Measurements from ENCODE around the gene GNG4.
"Not testable (repeated sequence)": the region's sequence is repeated elsewhere in the genome, so short reads cannot be mapped to it uniquely, and the experiment has no call there.

GNG4 gene

DNA sequence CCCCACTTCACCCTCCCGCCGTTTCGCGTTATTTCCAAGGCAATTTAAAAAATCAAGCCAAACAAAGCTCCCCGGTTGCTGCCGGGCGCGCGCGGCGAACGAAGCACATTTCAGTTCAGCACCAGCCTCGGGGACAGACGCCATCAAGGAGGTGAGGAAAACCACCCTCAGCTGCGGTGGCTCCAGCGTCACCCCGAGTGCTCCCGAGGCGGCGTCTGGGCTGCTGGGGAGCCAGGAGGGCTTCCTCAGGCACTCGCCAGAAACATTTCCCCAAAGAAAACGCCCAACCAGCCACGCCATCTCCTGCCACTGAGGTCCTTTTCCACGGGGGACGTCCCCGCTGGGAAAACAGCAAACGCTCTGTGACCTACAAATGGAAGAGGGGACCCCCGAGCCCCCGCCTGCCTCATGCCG is 623 bp downstream of the GNG4 start:
- DNase-seq (ENCODE audit: low read depth) = no peak

DNA sequence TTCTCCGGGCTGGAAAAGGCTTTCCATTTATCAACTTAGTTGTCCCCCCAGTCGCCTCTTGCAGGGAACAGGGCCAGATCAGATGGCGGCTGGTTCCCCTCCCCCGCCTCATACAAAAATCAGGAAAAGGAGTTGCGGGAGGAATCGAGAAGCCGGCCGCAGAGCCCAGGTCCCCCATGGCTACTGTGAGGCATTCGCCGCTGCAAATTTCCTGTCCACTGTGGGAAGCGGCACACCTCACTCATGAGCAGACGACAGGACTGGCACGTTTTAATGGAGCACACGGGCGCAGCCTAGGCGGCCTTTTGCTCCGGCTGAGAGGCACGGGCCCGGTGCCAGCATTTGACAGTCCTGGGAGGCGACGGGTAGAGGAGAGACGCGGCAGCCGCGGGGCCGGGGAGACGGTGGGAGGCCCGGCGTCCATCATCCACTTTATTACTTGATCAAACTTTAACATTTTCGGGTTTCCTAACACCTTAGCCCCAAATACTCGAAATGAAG is 1.1 kb downstream of the GNG4 start:
- DNase-seq (ENCODE audit: low read depth) = no peak

DNA sequence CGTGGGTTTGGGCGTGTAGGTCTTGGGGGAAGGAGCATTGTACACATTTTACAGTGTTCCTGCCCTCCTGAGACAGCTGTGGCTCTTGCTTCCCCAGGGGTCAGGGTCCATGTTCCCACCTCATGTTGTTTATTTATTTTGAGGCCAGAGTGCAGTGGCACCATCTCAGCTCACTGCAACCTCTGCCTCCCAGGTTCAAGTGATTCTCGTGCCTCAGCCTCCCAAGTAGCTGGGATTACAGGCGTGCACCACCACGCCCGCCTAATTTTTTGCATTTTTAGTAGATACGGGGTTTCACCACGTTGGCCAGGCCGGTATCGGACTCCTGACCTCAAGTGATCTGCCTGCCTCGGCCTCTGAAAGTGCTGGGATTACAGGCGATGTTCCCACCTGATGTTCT is 2.0 kb downstream of the GNG4 start:
- not testable (repeated sequence) for DNase-seq (ENCODE audit: low read depth)

DNA sequence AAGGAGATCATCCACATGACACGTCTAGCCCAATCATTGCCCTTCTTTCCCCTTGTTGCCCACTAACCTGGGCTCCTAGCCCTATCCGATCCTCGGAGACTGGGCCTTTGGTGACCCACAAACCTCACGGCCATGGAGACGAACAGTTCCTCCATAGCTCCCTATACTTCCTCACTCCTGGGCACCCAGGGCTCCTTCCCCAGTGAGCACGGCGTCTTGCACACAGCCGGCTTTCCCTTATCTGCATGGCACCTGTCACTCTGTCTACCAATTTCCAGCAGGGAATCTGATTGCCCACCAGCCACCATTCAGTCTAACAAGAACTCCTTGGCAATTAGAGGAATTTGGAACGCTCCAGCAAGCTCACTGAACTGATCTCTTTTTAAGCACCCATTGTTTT is 3.1 kb downstream of the GNG4 start:
- DNase-seq (ENCODE audit: low read depth) = no peak

DNA sequence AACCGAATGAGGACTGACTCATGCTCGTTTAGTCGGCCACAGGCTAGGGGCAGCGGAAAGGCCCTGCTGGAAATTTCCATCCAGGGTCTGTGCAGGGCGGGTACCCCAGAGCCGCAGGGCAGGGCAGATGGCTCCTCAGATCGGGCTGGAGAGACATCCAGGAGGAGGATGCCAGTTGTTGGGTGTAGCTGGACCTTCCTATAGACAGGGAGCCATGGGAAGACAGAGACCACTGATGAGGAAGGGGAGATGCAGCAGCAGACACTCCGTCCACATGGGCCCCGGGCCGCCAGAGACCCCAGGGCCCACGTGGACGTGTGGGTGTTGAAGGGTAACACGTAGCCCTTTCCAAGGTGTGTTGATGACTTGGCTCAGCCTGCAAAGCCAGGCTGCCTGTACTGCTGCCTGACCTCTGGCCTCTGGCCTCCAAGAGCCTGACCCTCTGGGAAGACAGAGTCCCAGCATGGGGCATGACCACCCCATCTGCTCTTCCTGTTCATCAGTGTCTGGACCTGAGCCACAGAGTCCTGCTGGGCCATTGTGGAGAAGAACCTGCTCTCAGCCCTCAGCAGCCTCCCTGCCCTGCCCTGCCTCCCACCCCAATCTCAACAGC is 4.8 kb downstream of the GNG4 start:
- no peak for DNase-seq (ENCODE audit: low read depth)

DNA sequence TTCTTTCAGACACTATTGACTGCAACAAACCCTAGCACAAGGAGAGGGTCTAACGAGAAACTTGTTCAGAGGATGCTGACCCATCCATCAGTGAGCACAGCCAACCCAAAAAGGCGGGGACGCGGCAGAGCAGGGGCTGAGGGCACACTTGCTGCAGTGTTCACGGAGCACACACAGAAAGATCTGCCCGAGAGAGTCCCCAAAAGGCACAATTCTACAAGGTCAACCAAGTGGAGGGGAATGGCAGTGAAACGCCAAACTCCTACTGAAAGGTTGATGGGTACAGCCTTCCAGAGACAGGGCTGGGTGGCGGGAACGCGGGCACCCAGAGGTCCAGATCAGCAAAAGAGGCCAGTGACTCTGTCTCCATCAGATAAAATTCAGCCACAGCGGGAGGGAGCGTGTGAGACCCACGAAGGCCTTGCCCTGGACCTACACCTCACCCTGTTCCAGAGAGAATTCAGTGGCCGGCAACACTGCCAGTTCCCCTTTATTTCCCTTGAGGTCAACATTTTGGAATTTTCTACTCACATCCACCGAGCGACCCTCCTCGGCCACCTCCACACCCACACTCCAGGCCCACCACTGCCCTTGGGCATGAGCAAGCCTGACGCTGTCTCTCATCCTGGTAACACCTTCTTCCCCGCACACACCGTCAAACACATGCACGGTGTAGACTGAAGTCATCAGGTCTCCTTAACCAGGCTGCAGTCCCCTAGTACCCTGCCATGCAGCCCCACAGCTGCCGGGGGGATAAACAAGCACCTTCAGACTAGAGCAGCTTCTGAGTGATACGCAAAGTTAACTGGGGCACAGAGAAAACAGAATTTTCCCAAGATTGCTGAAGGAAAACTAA is 5.5 kb downstream of the GNG4 start:
- no peak for DNase-seq (ENCODE audit: low read depth)

DNA sequence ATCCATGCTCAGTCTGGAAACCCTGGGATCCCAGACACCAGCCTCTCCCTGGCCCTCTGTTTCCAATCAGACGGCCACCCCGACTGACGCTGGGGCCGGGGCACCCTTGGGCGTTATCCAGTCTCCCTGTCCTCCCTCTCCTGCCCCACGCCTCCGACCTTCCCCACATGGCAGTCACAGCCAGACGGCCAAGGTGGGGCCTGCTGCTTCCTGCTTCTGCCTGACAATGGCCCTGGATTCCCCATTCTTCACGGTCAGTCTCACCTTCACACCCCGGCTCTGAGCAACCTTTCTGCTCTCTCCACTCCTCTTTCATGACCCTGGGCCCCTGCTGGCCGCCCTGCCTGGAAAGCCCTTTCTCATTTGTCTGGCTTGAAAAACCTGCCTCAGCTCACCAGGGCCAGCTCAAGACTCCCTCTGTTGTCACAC is 6.6 kb downstream of the GNG4 start:
- DNase-seq (ENCODE audit: low read depth) = no peak

DNA sequence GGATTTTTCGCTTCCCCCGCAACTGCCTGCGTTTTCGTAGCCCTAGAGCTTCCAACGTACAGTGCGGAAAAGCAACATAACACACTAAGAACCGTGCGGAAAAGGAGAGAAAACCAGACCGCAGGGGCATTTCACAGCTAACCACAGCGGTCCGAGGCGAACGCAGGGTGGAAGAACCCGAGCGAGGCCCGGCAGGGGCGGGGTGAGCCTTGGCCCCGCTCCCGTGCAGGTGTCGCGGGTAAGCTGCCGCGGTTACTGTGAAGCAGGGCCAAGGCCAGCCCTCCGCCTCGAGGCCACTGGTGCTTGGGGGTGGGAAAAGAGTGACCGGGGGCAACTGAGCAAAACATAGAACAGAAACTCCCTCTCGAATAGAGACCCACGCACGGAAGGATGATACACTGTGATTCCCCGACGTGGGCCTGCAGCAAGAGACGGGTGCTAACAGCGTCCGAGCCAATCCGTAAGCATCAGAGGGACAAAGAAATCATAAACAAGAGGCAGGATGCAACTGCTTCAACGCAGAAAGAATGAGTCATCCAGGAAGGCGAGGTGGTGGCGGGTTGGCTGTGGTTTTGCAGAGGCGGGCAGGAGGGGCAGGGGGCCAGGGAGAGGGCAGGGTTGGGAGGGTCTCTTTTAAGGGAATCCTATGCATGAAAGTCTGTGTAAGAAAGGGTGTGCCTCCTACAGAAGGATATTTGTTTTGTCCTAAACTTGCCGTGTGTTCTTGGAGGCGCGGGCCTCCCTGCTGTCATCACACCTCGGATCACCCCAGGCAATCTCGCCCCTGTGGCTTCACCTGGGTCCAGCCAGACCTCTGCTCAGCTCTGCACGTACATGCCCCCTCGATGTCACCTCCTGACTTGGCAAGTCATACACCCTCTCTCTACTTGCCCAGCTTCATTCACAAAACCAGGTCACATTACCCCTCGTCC is 7.3 kb downstream of the GNG4 start:
- no peak for DNase-seq (ENCODE audit: low read depth)

DNA sequence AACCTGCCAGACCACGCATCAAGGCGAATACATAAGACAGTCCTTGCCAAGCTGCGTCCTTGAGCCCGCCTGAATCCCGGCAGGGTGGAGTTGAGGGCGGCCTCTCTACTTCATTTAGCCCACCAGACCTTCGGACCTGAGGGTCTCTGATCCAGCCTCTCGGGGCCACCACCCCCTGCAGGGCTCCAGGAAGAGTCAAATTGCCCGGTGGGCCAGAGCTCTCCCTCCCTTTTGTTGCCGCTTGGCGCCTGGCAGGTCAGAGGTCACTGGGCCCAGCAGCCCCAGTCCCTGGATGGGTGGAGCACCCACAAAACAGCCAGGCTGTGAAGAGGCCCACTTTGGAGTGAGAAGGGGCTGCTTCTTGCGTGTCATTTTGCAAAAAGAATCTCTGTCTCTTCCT is 9.0 kb downstream of the GNG4 start:
- no peak for DNase-seq (ENCODE audit: low read depth)

DNA sequence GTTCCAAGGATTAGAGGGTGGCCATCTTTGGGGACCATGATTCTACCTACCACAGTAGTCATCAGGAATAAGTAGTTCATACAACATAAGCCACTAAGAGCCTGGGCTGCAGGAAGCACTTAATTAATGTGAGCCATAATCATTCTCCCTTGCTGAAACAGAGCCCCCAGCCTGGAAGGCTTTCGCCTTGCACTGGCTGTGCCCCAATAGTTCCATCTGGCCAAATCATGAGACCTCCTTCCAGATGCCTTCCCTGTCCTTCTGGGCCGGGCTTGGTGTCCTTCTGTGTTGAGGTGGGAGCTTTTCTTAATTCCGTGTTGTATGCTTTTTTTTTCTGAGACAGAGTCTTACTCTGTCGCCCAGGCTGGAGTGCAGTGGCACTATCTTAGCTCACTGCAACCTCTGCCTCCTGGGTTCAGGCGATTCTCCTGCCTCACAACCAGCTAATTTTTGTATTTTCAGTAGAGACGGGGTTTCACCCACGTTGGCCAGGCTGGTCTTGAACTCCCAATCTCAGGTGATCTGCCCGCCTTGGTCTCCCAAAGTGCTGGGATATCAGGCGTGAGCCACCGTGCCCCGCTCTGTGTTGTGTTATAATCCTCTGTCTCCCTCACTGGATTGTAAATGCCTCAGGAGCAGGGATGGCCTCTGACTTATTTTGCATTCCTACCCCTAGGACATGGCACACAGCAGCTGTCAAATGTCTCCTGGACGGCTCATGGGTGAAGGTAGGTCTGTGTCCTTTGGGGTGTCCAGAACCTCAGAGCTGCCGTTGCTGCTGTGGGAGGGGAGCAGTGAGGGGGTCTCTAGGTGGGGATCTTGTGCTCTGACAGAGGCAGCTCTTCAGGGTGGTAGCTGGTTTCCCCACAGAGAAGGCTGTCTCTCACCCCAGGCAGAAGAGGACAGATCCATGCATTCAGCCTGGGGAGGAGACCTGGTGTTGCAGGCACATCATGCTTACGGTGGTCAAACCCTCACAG is 10.1 kb downstream of the GNG4 start:
- no peak for DNase-seq (ENCODE audit: low read depth)

DNA sequence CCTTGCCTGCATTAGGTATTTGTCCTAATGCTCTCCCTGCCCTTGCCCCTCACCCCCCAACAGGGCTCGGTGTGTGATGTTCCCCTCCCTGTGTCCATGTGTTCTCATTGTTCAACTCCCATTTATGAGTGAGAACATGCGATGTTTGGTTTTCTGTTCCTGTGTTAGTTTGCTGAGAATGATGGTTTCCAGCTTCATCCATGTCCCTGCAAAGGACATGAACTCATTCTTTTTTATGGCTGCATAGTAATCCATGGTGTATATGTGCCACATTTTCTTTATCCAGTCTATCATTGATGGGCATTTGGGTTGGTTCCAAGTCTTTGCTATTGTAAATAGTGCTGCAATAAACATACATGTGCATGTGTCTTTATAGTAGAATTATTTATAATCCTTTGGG is 11.0 kb downstream of the GNG4 start:
- not testable (repeated sequence) for DNase-seq (ENCODE audit: low read depth)

DNA sequence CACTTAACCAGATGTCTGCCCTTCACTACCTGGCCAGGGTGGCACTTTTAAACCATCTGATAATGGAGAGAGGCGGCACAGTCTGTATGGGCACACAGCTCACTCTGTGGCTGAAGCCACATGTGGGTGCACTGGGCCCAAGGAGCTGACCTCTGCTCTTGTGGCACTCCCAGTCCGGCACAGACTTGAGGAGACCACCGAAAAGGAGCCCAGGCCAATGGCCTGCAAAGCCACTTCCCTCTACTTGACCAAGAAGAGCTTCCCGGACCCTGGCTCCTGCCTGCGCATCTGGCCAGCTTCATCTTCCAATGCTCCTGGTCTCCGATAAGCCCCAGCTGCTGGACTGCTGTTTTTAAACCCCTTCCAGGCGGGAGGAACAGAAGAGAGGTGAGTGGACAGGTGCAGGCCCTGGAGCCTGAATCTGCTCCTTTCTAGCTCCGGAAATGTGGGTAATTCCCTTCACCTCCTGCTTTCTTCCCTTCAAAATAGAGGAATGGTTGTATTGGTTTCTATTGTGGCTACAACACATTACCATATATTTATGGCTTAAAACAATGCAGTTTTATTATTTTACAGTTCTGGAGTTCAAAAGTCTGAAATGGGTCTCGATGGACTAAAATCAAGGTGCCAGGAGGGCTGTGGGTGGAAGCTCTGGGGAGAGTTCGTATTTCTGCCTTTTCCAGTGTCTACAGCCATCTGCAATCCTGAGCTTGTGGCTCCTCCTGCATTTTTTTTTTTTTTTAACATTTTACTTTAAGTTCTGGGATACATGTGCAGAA is 11.6 kb downstream of the GNG4 start:
- DNase-seq (ENCODE audit: low read depth) = no peak

DNA sequence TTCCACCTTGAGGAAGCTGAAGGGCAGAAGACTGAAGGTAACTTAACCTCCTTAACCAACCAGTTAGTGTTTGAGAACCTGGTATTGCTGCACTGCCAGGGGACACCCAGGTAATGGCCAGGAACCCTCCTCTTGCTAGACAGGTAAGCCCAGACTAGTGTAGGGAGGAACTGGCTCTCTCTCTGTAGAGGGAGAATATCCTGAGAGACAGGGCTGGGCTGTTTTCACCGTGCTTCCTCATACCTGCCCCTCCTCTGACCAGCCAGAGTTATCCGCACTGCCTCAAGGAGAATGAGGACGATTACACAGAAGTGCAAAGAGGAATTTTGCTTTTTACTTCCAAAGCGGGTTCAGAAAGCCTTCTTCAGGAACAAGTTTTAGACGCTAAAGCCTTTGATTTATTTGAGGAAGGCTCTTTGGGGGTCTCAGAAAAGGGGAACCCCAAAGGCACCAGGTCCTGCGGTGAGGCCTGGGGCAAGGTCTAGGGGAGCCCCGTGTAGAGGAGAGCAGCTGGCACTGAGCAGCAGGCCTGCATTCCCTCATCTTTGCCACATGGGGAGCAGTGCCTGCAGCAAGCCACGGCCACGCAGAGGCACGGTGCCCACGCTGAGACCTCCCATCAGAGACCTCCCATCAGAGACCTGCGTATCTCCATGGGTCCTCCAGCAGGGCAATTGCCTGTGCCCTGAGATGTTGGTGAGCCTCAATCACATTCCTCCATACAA is 13.5 kb downstream of the GNG4 start:
- DNase-seq (ENCODE audit: low read depth) = no peak

DNA sequence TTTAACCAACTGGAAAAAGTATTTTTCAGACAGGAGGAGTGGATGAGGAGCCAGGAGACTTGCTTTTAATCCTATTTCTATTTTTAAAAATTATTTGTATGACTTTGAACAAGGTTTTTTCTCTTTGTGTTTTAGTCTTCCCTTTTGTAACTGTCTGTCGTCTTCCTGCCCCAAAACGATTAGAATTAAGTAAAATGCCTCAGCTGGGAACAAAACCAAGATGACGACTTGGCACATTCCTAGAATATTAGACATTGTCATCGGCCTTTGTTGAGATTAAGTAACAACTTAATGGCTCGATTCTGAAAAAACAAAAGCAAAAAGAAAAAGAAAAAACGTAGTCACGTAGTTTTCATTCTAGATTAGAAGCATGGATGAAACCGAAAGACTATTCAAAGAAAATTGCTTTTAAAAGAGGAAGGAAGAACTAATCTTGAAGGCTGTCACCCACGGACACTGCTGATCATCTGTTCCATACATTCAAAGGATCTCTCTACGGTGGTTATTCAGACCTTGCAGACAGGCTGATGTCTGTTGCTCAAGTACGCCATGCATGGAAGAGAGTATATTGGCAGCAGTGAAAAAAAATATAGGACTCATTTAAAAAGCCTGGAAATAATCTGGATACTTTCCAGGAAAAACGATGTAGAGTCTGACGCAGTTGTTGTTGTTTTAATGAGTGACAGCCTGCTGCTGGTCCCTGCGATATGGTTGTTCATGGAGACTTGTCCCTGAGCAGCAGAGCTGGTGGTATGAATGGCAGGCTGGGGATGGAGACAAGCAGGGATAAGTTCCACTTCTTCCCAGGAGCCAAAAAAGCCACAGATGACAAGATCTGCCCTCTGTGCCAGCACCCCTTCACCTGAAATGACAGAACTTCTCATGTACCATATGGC is 16.8 kb downstream of the GNG4 start:
- no peak for DNase-seq (ENCODE audit: low read depth)

DNA sequence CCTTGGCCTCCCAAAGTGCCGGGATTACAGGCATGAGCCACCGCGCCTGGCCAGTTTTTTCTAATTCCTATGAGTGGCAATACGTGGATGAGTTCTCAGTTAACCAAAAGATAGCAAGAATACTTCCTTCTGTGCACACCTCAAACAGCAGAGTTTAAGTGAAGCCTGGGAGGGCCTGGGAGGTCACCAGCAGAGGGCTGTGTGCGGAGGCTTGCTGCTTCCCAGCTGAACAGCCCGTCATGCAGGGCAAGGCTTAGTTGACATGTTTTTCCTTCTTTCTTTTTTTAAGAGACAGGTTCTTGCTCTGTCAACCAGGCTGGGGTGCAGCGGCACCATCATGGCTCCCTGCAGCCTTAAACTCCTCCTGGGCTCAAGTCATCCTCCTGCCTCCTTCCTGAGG is 17.8 kb downstream of the GNG4 start:
- DNase-seq (ENCODE audit: low read depth) = no peak

DNA sequence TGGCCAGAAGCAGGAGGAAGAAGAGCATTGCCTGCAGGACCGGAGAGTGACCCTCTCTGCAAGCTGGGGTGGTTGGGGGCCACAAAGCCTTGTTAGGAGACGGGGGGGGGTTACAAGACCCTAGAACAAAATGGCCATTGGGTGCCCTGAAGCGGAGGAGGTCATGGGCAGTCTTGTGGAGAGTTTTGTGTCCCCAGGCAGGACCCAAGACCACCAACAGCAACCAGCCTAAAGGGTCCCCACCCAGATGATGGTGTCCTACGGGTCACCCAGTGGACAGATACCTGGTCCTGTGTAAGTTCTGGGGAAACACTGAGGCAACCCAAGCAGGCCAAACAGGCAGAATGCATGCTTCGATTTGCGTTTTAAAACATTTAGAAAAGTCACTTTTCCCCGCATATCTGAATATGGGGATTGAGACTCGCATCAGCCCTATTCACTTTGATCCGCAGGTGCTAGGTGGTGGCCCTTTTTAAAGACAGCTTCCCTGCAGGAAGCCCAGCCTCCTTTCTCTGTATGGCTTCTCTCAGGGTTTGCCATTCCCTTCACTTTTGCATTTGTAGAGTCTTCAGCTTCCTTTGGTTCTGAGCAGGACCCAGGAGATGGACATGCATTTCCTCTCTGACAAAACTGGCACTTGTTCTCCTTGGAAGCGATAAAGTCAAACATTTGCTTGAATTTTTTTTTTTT is 21.1 kb downstream of the GNG4 start:
- DNase-seq (ENCODE audit: low read depth) = no peak

DNA sequence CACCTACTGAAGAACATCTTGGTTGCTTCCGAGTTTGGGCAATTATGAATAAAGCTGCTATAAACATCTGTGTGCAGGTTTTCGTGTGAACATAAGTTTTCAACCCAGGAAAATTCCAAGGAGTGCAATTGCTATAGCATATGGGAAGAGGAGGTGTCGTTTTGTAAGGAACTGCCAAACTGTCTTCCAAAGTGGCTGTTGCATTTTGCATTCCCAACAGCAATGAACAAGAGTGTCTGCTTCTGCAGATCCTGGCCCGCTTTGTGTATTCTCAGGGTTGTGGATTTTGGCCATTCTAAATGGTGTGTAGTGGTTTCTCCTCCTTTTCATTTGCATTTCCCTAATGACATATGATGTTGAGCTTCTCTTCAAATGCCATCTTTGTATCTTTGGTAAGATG is 23.8 kb downstream of the GNG4 start:
- no peak for DNase-seq (ENCODE audit: low read depth)

DNA sequence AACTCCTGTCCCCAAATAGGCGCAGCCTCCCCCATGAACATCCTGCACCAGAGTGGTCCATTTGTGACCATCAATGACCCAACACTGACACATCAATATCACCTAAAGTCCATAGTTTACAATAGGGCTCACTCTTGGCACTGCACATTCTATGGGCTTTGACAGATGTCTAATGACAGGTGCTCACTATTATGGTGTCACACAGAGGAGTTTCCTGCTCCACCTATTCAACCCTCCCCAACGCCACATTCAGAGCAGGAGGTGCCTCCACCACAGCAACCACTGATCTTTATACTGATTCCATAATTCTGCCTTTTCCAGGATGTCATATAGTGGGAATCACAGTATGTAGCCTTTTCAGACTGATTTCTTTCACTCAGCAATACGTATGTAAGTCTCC is 24.2 kb downstream of the GNG4 start:
- DNase-seq (ENCODE audit: low read depth) = no peak

Data from stimulated activated CD8-positive, alpha-beta memory T cell treated with anti-CD3 and anti-CD28 coated beads, Interleukin-15, amount 100 ng/mL, for 24 hours (primary cell).